HepG2 (cell line): Measurements from ENCODE around the gene SEH1L. TPM values are rescaled to one million over a fixed set of nuclear protein-coding genes. Genes with fewer than 3 reads are reported as not detected.

Experiments
- DPF2 ChIP-seq: sonication (generic); formaldehyde crosslinking; IDR thresholded peaks from 2 replicates; pipeline ENCODE4 v1.4.0; 2020; ENCODE audit warnings: mild to moderate bottlenecking, low read depth, missing genetic modification reagents, borderline replicate concordance
- HOXA9 ChIP-seq: sonication (generic); formaldehyde crosslinking; IDR thresholded peaks from 2 replicates; pipeline ENCODE4 v1.8.1; 2022; ENCODE audit warnings: missing genetic modification reagents, mild to moderate bottlenecking, moderate library complexity, borderline replicate concordance
- KLF12 ChIP-seq: sonication (generic); formaldehyde crosslinking; IDR thresholded peaks from 2 replicates; pipeline ENCODE4 v1.4.0; 2020; ENCODE audit warnings: missing genetic modification reagents, borderline replicate concordance
- NFIB ChIP-seq: sonication (generic); formaldehyde crosslinking; IDR thresholded peaks from 2 replicates; pipeline ENCODE4 v1.9.0; 2021; ENCODE audit warnings: missing genetic modification reagents, mild to moderate bottlenecking, borderline replicate concordance
- PBX3 ChIP-seq: sonication (generic); formaldehyde crosslinking; IDR thresholded peaks from 2 replicates; pipeline ENCODE4 v1.8.1; 2023; ENCODE audit warnings: missing genetic modification reagents, inconsistent platforms, borderline replicate concordance
- SMC3 ChIP-seq: IDR thresholded peaks from 2 replicates; pipeline ENCODE4 v1.6.1; 2011; ENCODE audit warnings: low read length, improper control_type of control experiment
- ZFP41 ChIP-seq: sonication (generic); formaldehyde crosslinking; IDR thresholded peaks from 2 replicates; pipeline ENCODE4 v1.4.0; 2020; ENCODE audit warnings: mild to moderate bottlenecking, missing genetic modification reagents, borderline replicate concordance
- ZHX2 ChIP-seq, 2 experiments: sonication (generic) in 1 of 2; formaldehyde crosslinking in 1 of 2; IDR thresholded peaks; 2 replicates each; pipeline versions ENCODE4 v1.6.1 to v1.9.0; 2014 to 2022; ENCODE audit warnings: antibody characterized with exemption in 1 of 2, borderline replicate concordance in 1 of 2, inconsistent platforms in 1 of 2, low read depth in 1 of 2, missing genetic modification reagents in 1 of 2
- ZNF678 ChIP-seq: sonication (generic); formaldehyde crosslinking; IDR thresholded peaks from 2 replicates; pipeline ENCODE4 v1.4.0; 2020; ENCODE audit warnings: mild to moderate bottlenecking, missing genetic modification reagents
- ZNF737 ChIP-seq: sonication (generic); formaldehyde crosslinking; IDR thresholded peaks from 2 replicates; pipeline ENCODE4 v1.5.0; 2020; ENCODE audit warnings: missing genetic modification reagents, mild to moderate bottlenecking, borderline replicate concordance
- ZNF839 ChIP-seq: sonication (generic); formaldehyde crosslinking; IDR thresholded peaks from 2 replicates; pipeline ENCODE4 v1.4.0; 2020; ENCODE audit warnings: missing genetic modification reagents, mild to moderate bottlenecking, borderline replicate concordance
- polyA plus RNA-seq, 8 experiments: library from polyadenylated mRNA; depleted of rRNA in 3 of 8; stranded (reverse) in 7 of 8; unstranded in 1 of 8; fragments of >200 nt; fragmentation: Illumina TruSeq in 4 of 8; extraction: Trizol in 4 of 8; gene quantifications; 2 replicates each; pipeline versions ENCODE4 v1.2.1 to v1.2.3, GENCODE V29; 2011 to 2016; ENCODE audit warnings: low read depth in 4 of 8, missing spikeins in 1 of 8, mixed read lengths in 1 of 8; ENCODE audit not compliant: insufficient read depth in 1 of 8
- total RNA-seq, 5 experiments: library from RNA; depleted of rRNA; stranded (reverse); fragments of >200 nt; fragmentation: Illumina TruSeq; extraction: Trizol; gene quantifications; 2 replicates each; pipeline ENCODE4 v1.2.3, GENCODE V29; 2016; ENCODE audit warnings: low read depth in 1 of 5
- TF ChIP-seq, protein P1 (sequence below): sonication (generic); formaldehyde crosslinking; IDR thresholded peaks from 2 replicates; pipeline ENCODE4 v1.4.0; 2020; ENCODE audit warnings: missing genetic modification reagents, borderline replicate concordance
- TF ChIP-seq, protein P2 (sequence below): sonication (generic); formaldehyde crosslinking; conservative IDR thresholded peaks from 2 replicates; pipeline ENCODE4 v1.8.0; 2022; ENCODE audit warnings: mild to moderate bottlenecking, moderate library complexity, missing genetic modification reagents

SEH1L gene
- total and polyA plus RNA-seq, 2 of the 13 experiments (the other 11 are each of a cell fraction or from before 2014, with no cell fraction given), result 59.6 to 63.5 TPM

GRCh38 chr18:12948050-12948804 is 416 bp downstream of the SEH1L start (continued):
- TF ChIP-seq ZNF678 (CRISPR knock-in tag) (peak; percentile 81; the same call in 1 of the 2 replicates), HOXA9 (CRISPR knock-in tag) (peak; percentile 94), NFIB (CRISPR knock-in tag) (no peak), DPF2 (peak; percentile 24; the same call in 1 of the 2 replicates), ZNF737 (CRISPR knock-in tag) (0 out of 2 replicates have a peak, but pooled peaks have one; percentile 12), SMC3 (no peak), ZFP41 (CRISPR knock-in tag) (0 out of 2 replicates have a peak, but pooled peaks have one; percentile 75), PBX3 (peak; percentile 90), ZNF839 (CRISPR knock-in tag) (peak; percentile 61; the same call in 1 of the 2 replicates), ZHX2 (IDR thresholded peaks at IDR 0.05; ENCODE audit: low read depth) (no peak), ZHX2 (CRISPR knock-in tag; IDR thresholded peaks at IDR 0.05; ENCODE audit: borderline replicate concordance) (peak; percentile 98; the same call in 1 of the 2 replicates), KLF12 (CRISPR knock-in tag) (peak; percentile 87)
- TF ChIP-seq, protein P1, sequence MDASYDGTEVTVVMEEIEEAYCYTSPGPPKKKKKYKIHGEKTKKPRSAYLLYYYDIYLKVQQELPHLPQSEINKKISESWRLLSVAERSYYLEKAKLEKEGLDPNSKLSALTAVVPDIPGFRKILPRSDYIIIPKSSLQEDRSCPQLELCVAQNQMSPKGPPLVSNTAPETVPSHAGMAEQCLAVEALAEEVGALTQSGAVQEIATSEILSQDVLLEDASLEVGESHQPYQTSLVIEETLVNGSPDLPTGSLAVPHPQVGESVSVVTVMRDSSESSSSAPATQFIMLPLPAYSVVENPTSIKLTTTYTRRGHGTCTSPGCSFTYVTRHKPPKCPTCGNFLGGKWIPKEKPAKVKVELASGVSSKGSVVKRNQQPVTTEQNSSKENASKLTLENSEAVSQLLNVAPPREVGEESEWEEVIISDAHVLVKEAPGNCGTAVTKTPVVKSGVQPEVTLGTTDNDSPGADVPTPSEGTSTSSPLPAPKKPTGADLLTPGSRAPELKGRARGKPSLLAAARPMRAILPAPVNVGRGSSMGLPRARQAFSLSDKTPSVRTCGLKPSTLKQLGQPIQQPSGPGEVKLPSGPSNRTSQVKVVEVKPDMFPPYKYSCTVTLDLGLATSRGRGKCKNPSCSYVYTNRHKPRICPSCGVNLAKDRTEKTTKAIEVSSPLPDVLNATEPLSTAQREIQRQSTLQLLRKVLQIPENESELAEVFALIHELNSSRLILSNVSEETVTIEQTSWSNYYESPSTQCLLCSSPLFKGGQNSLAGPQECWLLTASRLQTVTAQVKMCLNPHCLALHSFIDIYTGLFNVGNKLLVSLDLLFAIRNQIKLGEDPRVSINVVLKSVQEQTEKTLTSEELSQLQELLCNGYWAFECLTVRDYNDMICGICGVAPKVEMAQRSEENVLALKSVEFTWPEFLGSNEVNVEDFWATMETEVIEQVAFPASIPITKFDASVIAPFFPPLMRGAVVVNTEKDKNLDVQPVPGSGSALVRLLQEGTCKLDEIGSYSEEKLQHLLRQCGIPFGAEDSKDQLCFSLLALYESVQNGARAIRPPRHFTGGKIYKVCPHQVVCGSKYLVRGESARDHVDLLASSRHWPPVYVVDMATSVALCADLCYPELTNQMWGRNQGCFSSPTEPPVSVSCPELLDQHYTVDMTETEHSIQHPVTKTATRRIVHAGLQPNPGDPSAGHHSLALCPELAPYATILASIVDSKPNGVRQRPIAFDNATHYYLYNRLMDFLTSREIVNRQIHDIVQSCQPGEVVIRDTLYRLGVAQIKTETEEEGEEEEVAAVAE (CRISPR knock-in tag), result 0 out of 2 replicates have a peak, but pooled peaks have one; percentile 9
- TF ChIP-seq, protein P2, sequence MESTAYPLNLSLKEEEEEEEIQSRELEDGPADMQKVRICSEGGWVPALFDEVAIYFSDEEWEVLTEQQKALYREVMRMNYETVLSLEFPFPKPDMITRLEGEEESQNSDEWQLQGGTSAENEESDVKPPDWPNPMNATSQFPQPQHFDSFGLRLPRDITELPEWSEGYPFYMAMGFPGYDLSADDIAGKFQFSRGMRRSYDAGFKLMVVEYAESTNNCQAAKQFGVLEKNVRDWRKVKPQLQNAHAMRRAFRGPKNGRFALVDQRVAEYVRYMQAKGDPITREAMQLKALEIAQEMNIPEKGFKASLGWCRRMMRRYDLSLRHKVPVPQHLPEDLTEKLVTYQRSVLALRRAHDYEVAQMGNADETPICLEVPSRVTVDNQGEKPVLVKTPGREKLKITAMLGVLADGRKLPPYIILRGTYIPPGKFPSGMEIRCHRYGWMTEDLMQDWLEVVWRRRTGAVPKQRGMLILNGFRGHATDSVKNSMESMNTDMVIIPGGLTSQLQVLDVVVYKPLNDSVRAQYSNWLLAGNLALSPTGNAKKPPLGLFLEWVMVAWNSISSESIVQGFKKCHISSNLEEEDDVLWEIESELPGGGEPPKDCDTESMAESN (CRISPR knock-in tag), result peak; percentile 98
